HepG2 (cell line): ENCODE measurements around the gene JPH3. TPM values are rescaled to one million over a fixed set of nuclear protein-coding genes. Genes with fewer than 3 reads are reported as not detected.

ENCODE experiments used
- IKZF4 ChIP-seq: sonication (generic); formaldehyde crosslinking; IDR thresholded peaks from 2 replicates; pipeline ENCODE4 v1.5.1; 2020; ENCODE audit warnings: borderline replicate concordance, mild to moderate bottlenecking, low read depth, missing genetic modification reagents; ENCODE audit errors: not compliant biosample characterization
- MLLT10 ChIP-seq: sonication (generic); formaldehyde crosslinking; IDR thresholded peaks from 2 replicates; pipeline ENCODE4 v1.4.0; 2020; ENCODE audit warnings: missing genetic modification reagents
- PCBP2 ChIP-seq: fragments of 200-400 bp; formaldehyde crosslinking; optimal IDR thresholded peaks from 2 replicates; pipeline ENCODE3; 2018; ENCODE audit warnings: low read length, low read depth; ENCODE audit not compliant: poor library complexity, severe bottlenecking
- PPARG ChIP-seq: conservative IDR thresholded peaks from 2 replicates; pipeline ENCODE4 v1.6.1; 2016; ENCODE audit warnings: missing biosample characterization, missing genetic modification reagents
- RNF2 ChIP-seq: fragments of 450-650 bp; conservative IDR thresholded peaks from 2 replicates; pipeline ENCODE4 v1.6.1; 2016; ENCODE audit warnings: low read depth
- SP4 ChIP-seq: sonication (generic); formaldehyde crosslinking; IDR thresholded peaks from 2 replicates; pipeline ENCODE4 v1.8.1; 2023; ENCODE audit warnings: mild to moderate bottlenecking, missing genetic modification reagents
- TBX2 ChIP-seq: sonication (generic); formaldehyde crosslinking; IDR thresholded peaks from 2 replicates; pipeline ENCODE4 v1.5.0; 2020; ENCODE audit warnings: missing genetic modification reagents, mild to moderate bottlenecking, borderline replicate concordance
- YEATS2 ChIP-seq: sonication (generic); formaldehyde crosslinking; IDR thresholded peaks from 2 replicates; pipeline ENCODE4 v1.4.0; 2020; ENCODE audit warnings: missing genetic modification reagents, borderline replicate concordance
- ZNF17 ChIP-seq: sonication (generic); formaldehyde crosslinking; IDR thresholded peaks from 2 replicates; pipeline ENCODE4 v1.5.0; 2020; ENCODE audit warnings: mild to moderate bottlenecking, missing genetic modification reagents
- ZNF232 ChIP-seq: sonication (generic); formaldehyde crosslinking; IDR thresholded peaks from 2 replicates; pipeline ENCODE4 v1.4.0; 2020; ENCODE audit warnings: missing genetic modification reagents, borderline replicate concordance
- ZNF468 ChIP-seq: sonication (generic); formaldehyde crosslinking; IDR thresholded peaks from 2 replicates; pipeline ENCODE4 v1.8.0; 2022; ENCODE audit warnings: mild to moderate bottlenecking, moderate library complexity, missing genetic modification reagents
- ZNF567 ChIP-seq: sonication (generic); formaldehyde crosslinking; IDR thresholded peaks from 2 replicates; pipeline ENCODE4 v1.8.1; 2023; ENCODE audit warnings: mild to moderate bottlenecking, missing genetic modification reagents, borderline replicate concordance
- ZNF629 ChIP-seq: sonication (generic); formaldehyde crosslinking; conservative IDR thresholded peaks from 2 replicates; pipeline ENCODE4 v1.5.0; 2020; ENCODE audit warnings: missing genetic modification reagents
- polyA plus RNA-seq, 8 experiments: library from polyadenylated mRNA; depleted of rRNA in 3 of 8; stranded (reverse) in 7 of 8; unstranded in 1 of 8; fragments of >200 nt; fragmentation: Illumina TruSeq in 4 of 8; extraction: Trizol in 4 of 8; gene quantifications; 2 replicates each; pipeline versions ENCODE4 v1.2.1 to v1.2.3, GENCODE V29; 2011 to 2016; ENCODE audit warnings: low read depth in 4 of 8, missing spikeins in 1 of 8, mixed read lengths in 1 of 8; ENCODE audit not compliant: insufficient read depth in 1 of 8
- total RNA-seq, 5 experiments: library from RNA; depleted of rRNA; stranded (reverse); fragments of >200 nt; fragmentation: Illumina TruSeq; extraction: Trizol; gene quantifications; 2 replicates each; pipeline ENCODE4 v1.2.3, GENCODE V29; 2016; ENCODE audit warnings: low read depth in 1 of 5
- TF ChIP-seq, protein P1 (sequence below): sonication (generic); formaldehyde crosslinking; IDR thresholded peaks from 2 replicates; pipeline ENCODE4 v1.8.1; 2023; ENCODE audit warnings: mild to moderate bottlenecking, inconsistent platforms, moderate library complexity, missing genetic modification reagents, borderline replicate concordance
- TF ChIP-seq, protein P2 (sequence below): sonication (generic); formaldehyde crosslinking; IDR thresholded peaks from 2 replicates; pipeline ENCODE4 v1.4.0; 2020; ENCODE audit warnings: missing genetic modification reagents
- TF ChIP-seq, protein P3 (sequence below): sonication (generic); formaldehyde crosslinking; IDR thresholded peaks from 2 replicates; pipeline ENCODE4 v1.4.0; 2020; ENCODE audit warnings: mild to moderate bottlenecking, low read depth, missing genetic modification reagents
- TF ChIP-seq, protein P4 (sequence below): sonication (generic); formaldehyde crosslinking; IDR thresholded peaks from 2 replicates; pipeline ENCODE4 v1.4.0; 2020; ENCODE audit warnings: mild to moderate bottlenecking, missing genetic modification reagents
- TF ChIP-seq, protein P5 (sequence below): IDR thresholded peaks from 2 replicates; pipeline ENCODE4 v1.6.1; 2016; ENCODE audit warnings: missing compliant biosample characterization, missing genetic modification reagents, borderline replicate concordance
- TF ChIP-seq, protein P6 (sequence below): sonication (generic); formaldehyde crosslinking; IDR thresholded peaks from 2 replicates; pipeline ENCODE4 v1.4.0; 2020; ENCODE audit warnings: missing genetic modification reagents
- TF ChIP-seq, protein P7 (sequence below): sonication (generic); formaldehyde crosslinking; IDR thresholded peaks from 2 replicates; pipeline ENCODE4 v1.5.0; 2020; ENCODE audit warnings: missing genetic modification reagents, mild to moderate bottlenecking, borderline replicate concordance

JPH3 gene
- total and polyA plus RNA-seq, 2 of the 13 experiments (the other 11 are each of a cell fraction or from before 2014, with no cell fraction given) = not detected

DNA sequence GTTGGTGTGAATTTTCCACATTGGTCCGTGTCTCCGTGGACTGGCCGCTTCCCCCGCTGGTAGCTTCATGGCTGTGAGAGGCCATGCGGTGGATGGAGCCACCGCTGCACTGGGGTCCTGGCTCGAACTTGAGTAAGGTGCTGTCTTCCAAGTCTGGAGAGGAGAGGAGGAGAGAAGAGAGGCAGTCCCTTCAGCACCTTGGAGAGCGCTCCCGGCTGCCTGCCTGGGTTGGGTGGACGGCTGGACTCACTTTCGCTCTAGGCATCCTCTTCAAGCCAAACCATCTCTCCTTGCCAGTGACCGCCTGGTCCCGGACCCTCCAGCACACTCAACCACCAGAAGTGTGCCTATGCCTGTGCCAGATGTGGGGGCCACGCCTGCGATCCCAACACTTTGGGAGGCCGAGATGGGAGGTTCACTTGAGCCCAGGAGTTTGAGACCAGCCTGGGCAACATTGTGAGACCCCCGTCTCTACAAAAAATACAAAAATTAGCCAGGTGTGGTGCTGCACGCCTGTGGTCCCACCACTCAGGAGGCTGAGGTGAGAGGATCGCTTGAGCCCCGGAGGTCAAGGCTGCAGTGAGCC, 6.2 kb downstream of the JPH3 start (continued):
- TF ChIP-seq TBX2 (peak; percentile 61; the same call in 1 of the 2 replicates), ZNF629 (CRISPR knock-in tag) (no peak), PCBP2 (no peak), ZNF17 (no peak), SP4 (CRISPR knock-in tag) (peak; percentile 59; the same call in 1 of the 2 replicates), MLLT10 (CRISPR knock-in tag) (no peak), ZNF567 (CRISPR knock-in tag) (no peak), RNF2 (no peak), PPARG (CRISPR knock-in tag) (peak; percentile 60; the same call in 1 of the 2 replicates), ZNF468 (CRISPR knock-in tag) (no peak), ZNF232 (peak; percentile 89; the same call in 1 of the 2 replicates), YEATS2 (CRISPR knock-in tag) (peak; percentile 72; the same call in 1 of the 2 replicates), IKZF4 (peak; percentile 91)
- TF ChIP-seq, protein P1, sequence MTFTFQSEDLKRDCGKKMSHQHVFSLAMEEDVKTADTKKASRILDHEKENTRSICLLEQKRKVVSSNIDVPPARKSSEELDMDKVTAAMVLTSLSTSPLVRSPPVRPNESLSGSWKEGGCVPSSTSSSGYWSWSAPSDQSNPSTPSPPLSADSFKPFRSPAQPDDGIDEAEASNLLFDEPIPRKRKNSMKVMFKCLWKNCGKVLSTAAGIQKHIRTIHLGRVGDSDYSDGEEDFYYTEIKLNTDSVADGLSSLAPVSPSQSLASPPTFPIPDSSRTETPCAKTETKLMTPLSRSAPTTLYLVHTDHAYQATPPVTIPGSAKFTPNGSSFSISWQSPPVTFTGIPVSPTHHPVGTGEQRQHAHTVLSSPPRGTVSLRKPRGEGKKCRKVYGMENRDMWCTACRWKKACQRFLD (CRISPR knock-in tag) = no peak
- TF ChIP-seq, protein P2, sequence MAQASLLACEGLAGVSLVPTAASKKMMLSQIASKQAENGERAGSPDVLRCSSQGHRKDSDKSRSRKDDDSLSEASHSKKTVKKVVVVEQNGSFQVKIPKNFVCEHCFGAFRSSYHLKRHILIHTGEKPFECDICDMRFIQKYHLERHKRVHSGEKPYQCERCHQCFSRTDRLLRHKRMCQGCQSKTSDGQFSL = no peak
- TF ChIP-seq, protein P3, sequence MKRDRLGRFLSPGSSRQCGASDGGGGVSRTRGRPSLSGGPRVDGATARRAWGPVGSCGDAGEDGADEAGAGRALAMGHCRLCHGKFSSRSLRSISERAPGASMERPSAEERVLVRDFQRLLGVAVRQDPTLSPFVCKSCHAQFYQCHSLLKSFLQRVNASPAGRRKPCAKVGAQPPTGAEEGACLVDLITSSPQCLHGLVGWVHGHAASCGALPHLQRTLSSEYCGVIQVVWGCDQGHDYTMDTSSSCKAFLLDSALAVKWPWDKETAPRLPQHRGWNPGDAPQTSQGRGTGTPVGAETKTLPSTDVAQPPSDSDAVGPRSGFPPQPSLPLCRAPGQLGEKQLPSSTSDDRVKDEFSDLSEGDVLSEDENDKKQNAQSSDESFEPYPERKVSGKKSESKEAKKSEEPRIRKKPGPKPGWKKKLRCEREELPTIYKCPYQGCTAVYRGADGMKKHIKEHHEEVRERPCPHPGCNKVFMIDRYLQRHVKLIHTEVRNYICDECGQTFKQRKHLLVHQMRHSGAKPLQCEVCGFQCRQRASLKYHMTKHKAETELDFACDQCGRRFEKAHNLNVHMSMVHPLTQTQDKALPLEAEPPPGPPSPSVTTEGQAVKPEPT (CRISPR knock-in tag) = 0 out of 2 replicates have a peak, but pooled peaks have one; percentile 60
- TF ChIP-seq, protein P4, sequence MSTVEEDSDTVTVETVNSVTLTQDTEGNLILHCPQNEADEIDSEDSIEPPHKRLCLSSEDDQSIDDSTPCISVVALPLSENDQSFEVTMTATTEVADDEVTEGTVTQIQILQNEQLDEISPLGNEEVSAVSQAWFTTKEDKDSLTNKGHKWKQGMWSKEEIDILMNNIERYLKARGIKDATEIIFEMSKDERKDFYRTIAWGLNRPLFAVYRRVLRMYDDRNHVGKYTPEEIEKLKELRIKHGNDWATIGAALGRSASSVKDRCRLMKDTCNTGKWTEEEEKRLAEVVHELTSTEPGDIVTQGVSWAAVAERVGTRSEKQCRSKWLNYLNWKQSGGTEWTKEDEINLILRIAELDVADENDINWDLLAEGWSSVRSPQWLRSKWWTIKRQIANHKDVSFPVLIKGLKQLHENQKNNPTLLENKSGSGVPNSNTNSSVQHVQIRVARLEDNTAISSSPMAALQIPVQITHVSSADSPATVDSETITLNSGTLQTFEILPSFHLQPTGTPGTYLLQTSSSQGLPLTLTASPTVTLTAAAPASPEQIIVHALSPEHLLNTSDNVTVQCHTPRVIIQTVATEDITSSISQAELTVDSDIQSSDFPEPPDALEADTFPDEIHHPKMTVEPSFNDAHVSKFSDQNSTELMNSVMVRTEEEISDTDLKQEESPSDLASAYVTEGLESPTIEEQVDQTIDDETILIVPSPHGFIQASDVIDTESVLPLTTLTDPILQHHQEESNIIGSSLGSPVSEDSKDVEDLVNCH (CRISPR knock-in tag) = no peak
- TF ChIP-seq, protein P5, sequence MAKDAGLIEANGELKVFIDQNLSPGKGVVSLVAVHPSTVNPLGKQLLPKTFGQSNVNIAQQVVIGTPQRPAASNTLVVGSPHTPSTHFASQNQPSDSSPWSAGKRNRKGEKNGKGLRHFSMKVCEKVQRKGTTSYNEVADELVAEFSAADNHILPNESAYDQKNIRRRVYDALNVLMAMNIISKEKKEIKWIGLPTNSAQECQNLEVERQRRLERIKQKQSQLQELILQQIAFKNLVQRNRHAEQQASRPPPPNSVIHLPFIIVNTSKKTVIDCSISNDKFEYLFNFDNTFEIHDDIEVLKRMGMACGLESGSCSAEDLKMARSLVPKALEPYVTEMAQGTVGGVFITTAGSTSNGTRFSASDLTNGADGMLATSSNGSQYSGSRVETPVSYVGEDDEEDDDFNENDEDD (CRISPR knock-in tag) = no peak
- TF ChIP-seq, protein P6, sequence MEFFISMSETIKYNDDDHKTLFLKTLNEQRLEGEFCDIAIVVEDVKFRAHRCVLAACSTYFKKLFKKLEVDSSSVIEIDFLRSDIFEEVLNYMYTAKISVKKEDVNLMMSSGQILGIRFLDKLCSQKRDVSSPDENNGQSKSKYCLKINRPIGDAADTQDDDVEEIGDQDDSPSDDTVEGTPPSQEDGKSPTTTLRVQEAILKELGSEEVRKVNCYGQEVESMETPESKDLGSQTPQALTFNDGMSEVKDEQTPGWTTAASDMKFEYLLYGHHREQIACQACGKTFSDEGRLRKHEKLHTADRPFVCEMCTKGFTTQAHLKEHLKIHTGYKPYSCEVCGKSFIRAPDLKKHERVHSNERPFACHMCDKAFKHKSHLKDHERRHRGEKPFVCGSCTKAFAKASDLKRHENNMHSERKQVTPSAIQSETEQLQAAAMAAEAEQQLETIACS (CRISPR knock-in tag) = no peak
- TF ChIP-seq, protein P7, sequence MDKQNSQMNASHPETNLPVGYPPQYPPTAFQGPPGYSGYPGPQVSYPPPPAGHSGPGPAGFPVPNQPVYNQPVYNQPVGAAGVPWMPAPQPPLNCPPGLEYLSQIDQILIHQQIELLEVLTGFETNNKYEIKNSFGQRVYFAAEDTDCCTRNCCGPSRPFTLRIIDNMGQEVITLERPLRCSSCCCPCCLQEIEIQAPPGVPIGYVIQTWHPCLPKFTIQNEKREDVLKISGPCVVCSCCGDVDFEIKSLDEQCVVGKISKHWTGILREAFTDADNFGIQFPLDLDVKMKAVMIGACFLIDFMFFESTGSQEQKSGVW (CRISPR knock-in tag) = no peak
